Measurements from ENCODE around the gene ZBED2. TPM values are rescaled to one million over a fixed set of nuclear protein-coding genes. Genes with fewer than 3 reads are reported as not detected.

ZBED2 gene
- total RNA-seq, 1 donor from 2014 or later = 4.9 TPM

DNA sequence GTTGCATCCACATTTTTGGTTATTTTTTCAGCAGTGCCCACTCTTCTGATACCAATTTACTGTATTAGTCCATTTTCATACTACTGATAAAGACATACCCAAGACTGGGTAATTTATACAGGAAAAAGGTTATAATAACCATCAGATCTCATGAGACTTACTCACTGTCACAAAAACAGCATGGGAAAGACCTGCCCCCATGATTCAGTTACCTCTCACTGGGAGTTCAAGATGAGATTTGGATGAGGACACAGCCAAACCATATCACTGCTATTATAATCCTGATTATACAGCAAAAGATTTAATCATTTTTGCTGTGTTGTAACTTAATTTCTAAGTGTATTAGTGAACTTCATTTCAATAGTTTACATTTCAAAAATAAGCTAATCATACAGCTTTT, 6.6 kb downstream of the ZBED2 start:
- Histone ChIP-seq H3K4me1 (no peaks in the 10 kb centered on the region), H3K4me3 (no peak overlapping the region), H3K27ac (no peak overlapping the region), H3K36me3 (no peaks in the 10 kb centered on the region), H3K27me3 (no peaks in the 10 kb centered on the region), H3K9me3 (no peaks in the 10 kb centered on the region)
- TF ChIP-seq POLR2AphosphoS5 (IDR thresholded peaks at IDR 0.05; ENCODE audit: insufficient read depth in 1 of 2, low read depth in 1 of 2) (no peak), POLR2A (IDR thresholded peaks at IDR 0.05) (no peak)
- TF ChIP-seq, protein P1, sequence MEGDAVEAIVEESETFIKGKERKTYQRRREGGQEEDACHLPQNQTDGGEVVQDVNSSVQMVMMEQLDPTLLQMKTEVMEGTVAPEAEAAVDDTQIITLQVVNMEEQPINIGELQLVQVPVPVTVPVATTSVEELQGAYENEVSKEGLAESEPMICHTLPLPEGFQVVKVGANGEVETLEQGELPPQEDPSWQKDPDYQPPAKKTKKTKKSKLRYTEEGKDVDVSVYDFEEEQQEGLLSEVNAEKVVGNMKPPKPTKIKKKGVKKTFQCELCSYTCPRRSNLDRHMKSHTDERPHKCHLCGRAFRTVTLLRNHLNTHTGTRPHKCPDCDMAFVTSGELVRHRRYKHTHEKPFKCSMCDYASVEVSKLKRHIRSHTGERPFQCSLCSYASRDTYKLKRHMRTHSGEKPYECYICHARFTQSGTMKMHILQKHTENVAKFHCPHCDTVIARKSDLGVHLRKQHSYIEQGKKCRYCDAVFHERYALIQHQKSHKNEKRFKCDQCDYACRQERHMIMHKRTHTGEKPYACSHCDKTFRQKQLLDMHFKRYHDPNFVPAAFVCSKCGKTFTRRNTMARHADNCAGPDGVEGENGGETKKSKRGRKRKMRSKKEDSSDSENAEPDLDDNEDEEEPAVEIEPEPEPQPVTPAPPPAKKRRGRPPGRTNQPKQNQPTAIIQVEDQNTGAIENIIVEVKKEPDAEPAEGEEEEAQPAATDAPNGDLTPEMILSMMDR (IDR thresholded peaks at IDR 0.05) = no peak
- intact Hi-C loops (cut with DNase I) = no loop called here
- DNase-seq (ENCODE audit: extremely low spot score in 2 of 2) = no peak

DNA sequence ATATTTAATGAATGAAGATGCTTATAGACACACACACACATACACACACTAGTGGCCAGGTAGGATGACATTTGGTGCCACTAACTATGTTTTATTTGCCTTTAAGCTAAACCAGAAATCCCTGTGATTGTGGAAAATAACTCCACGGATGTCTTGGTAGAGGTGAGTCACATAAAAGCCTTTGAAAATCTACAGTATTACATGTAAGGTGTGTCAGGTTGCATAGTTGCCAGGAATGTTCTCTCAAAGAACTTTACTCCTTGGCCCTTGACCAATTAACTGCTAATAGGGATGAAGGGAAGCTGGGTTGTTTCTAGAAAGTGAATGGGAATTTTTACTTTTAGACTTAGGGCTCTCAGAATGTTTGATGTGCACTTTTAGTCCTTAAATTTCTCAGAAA, 9.9 kb downstream of the ZBED2 start:
- intact Hi-C loops (cut with DNase I) = no loop called here
- DNase-seq (ENCODE audit: extremely low spot score in 2 of 2) = no peak

DNA sequence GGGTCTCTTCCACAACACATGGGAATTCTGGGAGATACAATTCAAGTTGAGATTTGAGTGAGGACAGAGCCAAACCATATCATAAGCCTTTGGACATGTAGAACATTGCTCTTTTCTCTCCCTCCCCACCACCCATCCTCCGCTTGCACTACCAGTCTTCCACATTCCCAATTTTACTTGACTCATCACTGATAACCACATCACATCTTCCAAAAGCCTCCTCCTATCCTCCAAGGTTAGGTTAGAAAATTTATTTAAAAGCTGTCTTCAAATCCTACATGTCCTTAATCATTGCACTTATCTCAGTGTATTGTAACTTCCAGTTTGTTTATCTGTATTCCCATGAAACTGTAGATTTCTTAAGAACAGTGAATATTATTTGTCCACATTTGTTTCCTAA, 10.4 kb downstream of the ZBED2 start:
- TF ChIP-seq, protein P1 (IDR thresholded peaks at IDR 0.05) = no peak
- TF ChIP-seq POLR2AphosphoS5 (IDR thresholded peaks at IDR 0.05; ENCODE audit: insufficient read depth in 1 of 2, low read depth in 1 of 2) (no peak), POLR2A (IDR thresholded peaks at IDR 0.05) (no peak)
- no peaks in the 10 kb centered on the region for H3K36me3 ChIP-seq
- no peak overlapping the region for H3K27ac ChIP-seq
- no peak for DNase-seq (ENCODE audit: extremely low spot score in 2 of 2)
- no peaks in the 10 kb centered on the region for H3K9me3 ChIP-seq
- intact Hi-C loops (cut with DNase I) = no loop called here
- H3K4me1 ChIP-seq = no peaks in the 10 kb centered on the region
- no peak overlapping the region for H3K4me3 ChIP-seq
- no peaks in the 10 kb centered on the region for H3K27me3 ChIP-seq

More for the DNA sequence above, 9.9 kb downstream of the ZBED2 start:
- no peaks in the 10 kb centered on the region for H3K36me3 ChIP-seq
- H3K4me3 ChIP-seq = no peak overlapping the region
- H3K9me3 ChIP-seq = no peaks in the 10 kb centered on the region
- H3K27me3 ChIP-seq = no peaks in the 10 kb centered on the region
- no peak overlapping the region for H3K27ac ChIP-seq
- no peaks in the 10 kb centered on the region for H3K4me1 ChIP-seq
- TF ChIP-seq POLR2AphosphoS5 (IDR thresholded peaks at IDR 0.05; ENCODE audit: insufficient read depth in 1 of 2, low read depth in 1 of 2) = peak in 1 of 2 donors; percentile 63
- TF ChIP-seq POLR2A (IDR thresholded peaks at IDR 0.05) = no peak
- TF ChIP-seq, protein P1 (IDR thresholded peaks at IDR 0.05) = no peak

DNA sequence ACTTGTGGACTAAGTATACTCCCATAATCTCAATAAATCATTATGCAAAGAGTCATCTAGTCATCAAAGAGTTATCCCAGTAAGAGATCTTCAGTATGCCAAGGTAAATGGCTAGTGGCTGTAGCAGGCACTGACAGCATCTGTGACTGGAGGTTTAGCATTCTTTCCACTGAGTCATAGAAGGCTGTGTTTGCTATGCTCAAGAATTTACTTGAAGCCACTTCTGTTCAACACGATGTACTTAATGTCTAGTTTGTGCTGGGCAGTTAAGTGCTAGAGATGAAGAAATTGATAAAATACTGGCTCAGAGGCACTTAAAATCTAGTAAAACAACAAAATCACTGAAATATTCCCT, 13.0 kb downstream of the ZBED2 start:
- Histone ChIP-seq H3K27me3 (no peaks in the 10 kb centered on the region), H3K4me1 (no peaks in the 10 kb centered on the region), H3K27ac (no peak overlapping the region), H3K4me3 (no peak overlapping the region), H3K36me3 (no peaks in the 10 kb centered on the region), H3K9me3 (no peaks in the 10 kb centered on the region)
- intact Hi-C loops (cut with DNase I) = no loop called here
- TF ChIP-seq POLR2A (IDR thresholded peaks at IDR 0.05) (no peak), POLR2AphosphoS5 (IDR thresholded peaks at IDR 0.05; ENCODE audit: insufficient read depth in 1 of 2, low read depth in 1 of 2) (no peak)
- TF ChIP-seq, protein P1 (IDR thresholded peaks at IDR 0.05) = no peak
- no peak for DNase-seq (ENCODE audit: extremely low spot score in 2 of 2)

DNA sequence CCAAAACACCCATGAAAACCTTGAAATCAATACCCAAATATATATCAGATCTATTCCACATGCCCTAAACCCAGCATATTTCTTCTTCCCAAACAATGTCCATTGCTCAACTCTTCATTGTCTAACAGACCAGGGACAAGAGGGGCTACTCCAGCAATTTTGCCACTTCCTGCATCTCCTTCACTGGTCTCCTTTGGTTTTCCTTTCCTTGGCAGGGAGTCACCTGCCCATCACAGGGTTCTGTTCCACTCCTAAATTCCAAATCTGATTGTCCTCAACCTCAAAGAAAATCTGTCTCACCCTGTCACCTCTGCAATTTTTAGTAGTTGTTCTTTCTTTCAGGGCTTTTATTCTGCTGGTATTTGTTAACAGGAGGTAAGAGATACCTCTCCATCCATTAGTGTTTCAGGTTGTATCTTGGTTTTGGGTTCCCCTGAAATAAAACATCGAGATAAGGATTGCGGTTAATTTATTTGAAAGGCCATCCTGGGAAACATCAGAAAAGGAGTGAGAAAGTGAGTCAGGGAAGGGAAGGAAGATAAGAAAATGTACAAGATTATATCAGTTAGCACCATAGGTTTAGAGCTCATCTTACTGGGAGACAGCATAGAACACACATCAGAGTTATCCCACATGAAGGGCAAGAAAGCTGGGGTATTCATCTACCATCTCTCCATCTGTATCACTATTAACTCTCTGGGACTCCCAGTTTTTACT, 13.6 kb downstream of the ZBED2 start:
- no peaks in the 10 kb centered on the region for H3K36me3 ChIP-seq
- H3K27me3 ChIP-seq = no peaks in the 10 kb centered on the region
- H3K9me3 ChIP-seq = no peaks in the 10 kb centered on the region
- intact Hi-C loops (cut with DNase I) = no loop called here
- H3K27ac ChIP-seq = no peak overlapping the region
- no peak for DNase-seq (ENCODE audit: extremely low spot score in 2 of 2)
- TF ChIP-seq POLR2A (IDR thresholded peaks at IDR 0.05) = no peak
- TF ChIP-seq, protein P1 (IDR thresholded peaks at IDR 0.05) = no peak
- no peak for TF ChIP-seq POLR2AphosphoS5 (IDR thresholded peaks at IDR 0.05; ENCODE audit: insufficient read depth in 1 of 2, low read depth in 1 of 2)
- H3K4me3 ChIP-seq = no peak overlapping the region
- no peaks in the 10 kb centered on the region for H3K4me1 ChIP-seq

Measured in vagina (tissue), 2 donors.